Stomach (tissue), 4 donors: ENCODE results near the gene ARSG.
A peak's percentile ranks its signal among the peaks of the same experiment; 100 is the strongest.

Experiments
- EP300 ChIP-seq: sonication (generic); formaldehyde crosslinking; IDR thresholded peaks from one replicate; pipeline ENCODE4 v1.6.1; 2017; ENCODE audit warnings: antibody characterized with exemption
- POLR2A ChIP-seq, 4 donors: fragments of 450-650 bp; IDR thresholded peaks; one replicate each; pipeline ENCODE4 v1.6.1; 2016; ENCODE audit warnings: antibody characterized with exemption in 4 of 4, control low read depth in 2 of 4, mild to moderate bottlenecking in 1 of 4, moderate library complexity in 1 of 4
- TF ChIP-seq, protein P1 (sequence below), 7 experiments: fragments of 450-650 bp in 4 of 7; fragments of 200-600 bp in 3 of 7; sonication (generic) in 3 of 7; IDR thresholded peaks; one replicate each; pipeline ENCODE4 v1.5.1; 2016 to 2019; ENCODE audit warnings: antibody characterized with exemption in 7 of 7, control low read depth in 2 of 7, mild to moderate bottlenecking in 1 of 7

DNA sequence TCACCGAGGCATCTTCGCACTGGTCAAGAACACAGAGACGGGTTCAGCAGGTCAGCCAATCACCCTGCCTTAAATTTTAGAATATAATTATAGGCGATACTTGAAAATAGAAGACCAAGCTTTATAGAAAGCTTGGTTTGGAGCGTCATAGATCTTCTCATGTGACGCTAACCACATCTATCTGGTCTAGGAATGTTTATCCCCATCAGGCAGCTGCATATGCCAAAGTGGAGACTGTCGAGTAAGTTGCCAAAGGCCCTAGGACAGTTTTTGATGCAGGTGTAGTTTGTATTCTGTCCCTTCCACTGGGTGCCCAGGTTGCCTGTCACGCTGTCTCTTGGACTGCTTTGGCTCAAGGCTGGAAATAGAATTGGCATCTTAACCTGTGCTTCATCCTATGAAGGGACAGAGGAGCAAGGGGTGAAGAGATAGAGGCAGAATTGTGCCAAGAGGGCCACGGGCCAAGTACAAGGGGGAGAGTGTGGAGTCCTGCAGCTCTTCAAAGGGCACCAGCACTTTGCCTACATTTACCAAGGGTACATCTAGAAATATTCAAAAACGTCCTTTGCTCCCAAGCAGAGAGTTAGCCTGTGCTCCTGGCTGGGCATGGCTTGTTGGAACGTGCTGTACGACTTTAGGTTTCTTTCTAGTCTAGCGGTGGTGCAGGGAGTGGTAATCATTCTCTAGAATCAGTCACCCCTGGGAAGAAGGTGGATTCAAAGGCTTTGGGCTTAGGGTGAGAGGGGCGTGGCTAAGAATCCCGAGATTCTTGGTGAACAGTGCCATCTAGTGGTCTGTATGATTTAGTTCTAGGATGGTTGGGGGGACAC, 171.3 kb downstream of the ARSG start:
- TF ChIP-seq, protein P1, sequence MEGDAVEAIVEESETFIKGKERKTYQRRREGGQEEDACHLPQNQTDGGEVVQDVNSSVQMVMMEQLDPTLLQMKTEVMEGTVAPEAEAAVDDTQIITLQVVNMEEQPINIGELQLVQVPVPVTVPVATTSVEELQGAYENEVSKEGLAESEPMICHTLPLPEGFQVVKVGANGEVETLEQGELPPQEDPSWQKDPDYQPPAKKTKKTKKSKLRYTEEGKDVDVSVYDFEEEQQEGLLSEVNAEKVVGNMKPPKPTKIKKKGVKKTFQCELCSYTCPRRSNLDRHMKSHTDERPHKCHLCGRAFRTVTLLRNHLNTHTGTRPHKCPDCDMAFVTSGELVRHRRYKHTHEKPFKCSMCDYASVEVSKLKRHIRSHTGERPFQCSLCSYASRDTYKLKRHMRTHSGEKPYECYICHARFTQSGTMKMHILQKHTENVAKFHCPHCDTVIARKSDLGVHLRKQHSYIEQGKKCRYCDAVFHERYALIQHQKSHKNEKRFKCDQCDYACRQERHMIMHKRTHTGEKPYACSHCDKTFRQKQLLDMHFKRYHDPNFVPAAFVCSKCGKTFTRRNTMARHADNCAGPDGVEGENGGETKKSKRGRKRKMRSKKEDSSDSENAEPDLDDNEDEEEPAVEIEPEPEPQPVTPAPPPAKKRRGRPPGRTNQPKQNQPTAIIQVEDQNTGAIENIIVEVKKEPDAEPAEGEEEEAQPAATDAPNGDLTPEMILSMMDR (IDR thresholded peaks at IDR 0.05): peak in 5 of 7 experiments; percentile 26 to 80 (median 77)
- TF ChIP-seq POLR2A (IDR thresholded peaks at IDR 0.05): no peak
- TF ChIP-seq EP300: no peak
